Endodermal cell (in vitro differentiated cells): ENCODE data around the gene ZFYVE21. TPM values are rescaled to one million over a fixed set of nuclear protein-coding genes. Genes with fewer than 3 reads are reported as not detected.

ENCODE experiments used
- DNase-seq: peaks from one replicate; pipeline ENCODE4 v3.0.0-alpha.2; 2017
- H3K27ac ChIP-seq: 2 replicates; pipeline ENCODE4 v1.5.1; 2013; ENCODE audit warnings: mild to moderate bottlenecking, low read depth, low read length, moderate library complexity
- H3K27me3 ChIP-seq: 2 replicates; pipeline ENCODE4 v1.6.1; 2013; ENCODE audit warnings: mild to moderate bottlenecking, low read length, moderate library complexity; ENCODE audit not compliant: insufficient read depth, control insufficient read depth, poor library complexity, severe bottlenecking
- H3K36me3 ChIP-seq: 2 replicates; pipeline ENCODE4 v1.7.0; 2013; ENCODE audit warnings: mild to moderate bottlenecking, low read length, moderate library complexity; ENCODE audit not compliant: control insufficient read depth, insufficient read depth
- H3K4me1 ChIP-seq: one replicate; pipeline ENCODE4 v1.7.0; 2013; ENCODE audit warnings: low read length; ENCODE audit not compliant: control insufficient read depth, insufficient read depth
- H3K4me3 ChIP-seq: 2 replicates; pipeline ENCODE4 v1.5.1; 2013; ENCODE audit warnings: mild to moderate bottlenecking, low read length, moderate library complexity
- H3K9ac ChIP-seq: 2 replicates; pipeline ENCODE4 v1.6.1; 2013; ENCODE audit warnings: mild to moderate bottlenecking, low read length, moderate library complexity; ENCODE audit not compliant: poor library complexity, severe bottlenecking; ENCODE audit errors: extremely low read depth
- H3K9me3 ChIP-seq: 2 replicates; pipeline ENCODE4 v1.6.1; 2013; ENCODE audit warnings: mild to moderate bottlenecking, low read length, moderate library complexity; ENCODE audit not compliant: control insufficient read depth
- H3K27ac Mint-ChIP-seq: 2 replicates; pipeline ENCODE4 v1.8.0; 2020; ENCODE audit warnings: mixed read lengths
- H3K27me3 Mint-ChIP-seq: 2 replicates; pipeline ENCODE4 v1.8.0; 2021; ENCODE audit warnings: mild to moderate bottlenecking, mixed read lengths; ENCODE audit not compliant: insufficient read depth
- H3K36me3 Mint-ChIP-seq: 2 replicates; pipeline ENCODE4 v1.8.0; 2020; ENCODE audit warnings: low read depth, mixed read lengths
- H3K4me1 Mint-ChIP-seq: 2 replicates; pipeline ENCODE4 v1.8.0; 2020; ENCODE audit warnings: mixed read lengths
- H3K4me3 Mint-ChIP-seq: 2 replicates; pipeline ENCODE4 v1.8.0; 2020; ENCODE audit warnings: mild to moderate bottlenecking, moderate library complexity, mixed read lengths
- H3K9me3 Mint-ChIP-seq: 2 replicates; pipeline ENCODE4 v1.8.0; 2020; ENCODE audit warnings: mild to moderate bottlenecking, mixed read lengths
- CTCF ChIP-seq: fragments of 200-600 bp; sonication (generic); conservative IDR thresholded peaks from 2 replicates; pipeline ENCODE4 v1.5.0; 2021; ENCODE audit warnings: antibody characterized with exemption, mild to moderate bottlenecking
- WGBS, 2 experiments: methylation state at CpG; one replicate each; pipeline versions ENCODE4 v1.1.5 to v1.1.7; 2013; ENCODE audit warnings: missing lambda C conversion rate in 2 of 2, mixed read lengths in 1 of 2; ENCODE audit not compliant: insufficient coverage in 1 of 2, insufficient read length in 1 of 2; 5-methylcytosine and 5-hydroxymethylcytosine counted together
- total RNA-seq, 2 donors: library from RNA; stranded (reverse); fragmentation: NEBNext Ultra II Directional in 1 of 2; extraction: Animal tissue kit (Norgen Biotek cat#: 25700) in 1 of 2; gene quantifications; 2 replicates in 1 of 2; 3 replicates in 1 of 2; pipeline ENCODE4 v1.2.1, GENCODE V29; 2021

Gene ZFYVE21
- total RNA-seq, 2 donors from 2014 or later, result 42.5 to 55.6 TPM

GRCh38 chr14:103755060-103755459 is 39.5 kb downstream of the ZFYVE21 start:
- WGBS, 2 experiments, result 95 to 98% methylated on average over 6 of the region's 6 CpGs
- Histone ChIP-seq H3K27me3 (no peaks in the 10 kb centered on the region), H3K9ac (no peak overlapping the region), H3K4me3 (no peak overlapping the region), H3K9me3 (no peaks in the 10 kb centered on the region), H3K4me1 (no peaks in the 10 kb centered on the region), H3K27ac (no peak overlapping the region), H3K36me3 (peaks cover 7% of the 10 kb centered on the region)
- Mint-ChIP-seq H3K9me3 (no peaks in the 10 kb centered on the region), H3K27ac (no peak overlapping the region), H3K4me3 (no peak overlapping the region), H3K36me3 (peaks cover 5% of the 10 kb centered on the region), H3K27me3 (no peaks in the 10 kb centered on the region), H3K4me1 (no peaks in the 10 kb centered on the region)
- no peak for TF ChIP-seq CTCF
- no peak for DNase-seq

GRCh38 chr14:103758059-103758776 is 42.6 kb downstream of the ZFYVE21 start:
- no peak overlapping the region for H3K4me3 ChIP-seq
- no peak overlapping the region for H3K9ac ChIP-seq
- H3K27me3 ChIP-seq, result no peaks in the 10 kb centered on the region
- no peak for TF ChIP-seq CTCF
- Mint-ChIP-seq H3K27me3 (no peaks in the 10 kb centered on the region), H3K4me3 (no peak overlapping the region), H3K27ac (no peak overlapping the region), H3K36me3 (no peaks in the 10 kb centered on the region), H3K9me3 (no peaks in the 10 kb centered on the region), H3K4me1 (no peaks in the 10 kb centered on the region)
- no peak overlapping the region for H3K27ac ChIP-seq
- no peak for DNase-seq
- 93 to 95% methylated on average over 5 to 8 of the region's 8 CpGs for WGBS, 2 experiments
- H3K4me1 ChIP-seq, result no peaks in the 10 kb centered on the region
- no peaks in the 10 kb centered on the region for H3K36me3 ChIP-seq
- H3K9me3 ChIP-seq, result no peaks in the 10 kb centered on the region

GRCh38 chr14:103762036-103762435 is 46.4 kb downstream of the ZFYVE21 start:
- Histone ChIP-seq H3K4me3 (no peak overlapping the region), H3K9ac (no peak overlapping the region), H3K9me3 (no peaks in the 10 kb centered on the region), H3K36me3 (peaks cover 10% of the 10 kb centered on the region), H3K27me3 (no peaks in the 10 kb centered on the region), H3K4me1 (no peaks in the 10 kb centered on the region), H3K27ac (no peak overlapping the region)
- H3K27me3 Mint-ChIP-seq, result no peaks in the 10 kb centered on the region
- no CpG with 5 or more reads among the region's 1 CpG for WGBS, 2 experiments
- TF ChIP-seq CTCF, result no peak
- DNase-seq, result no peak
- no peak overlapping the region for H3K4me3 Mint-ChIP-seq
- H3K9me3 Mint-ChIP-seq, result no peaks in the 10 kb centered on the region
- H3K4me1 Mint-ChIP-seq, result no peaks in the 10 kb centered on the region
- H3K27ac Mint-ChIP-seq, result no peak overlapping the region
- peaks cover 5% of the 10 kb centered on the region for H3K36me3 Mint-ChIP-seq
